NCI-H2171 treated with DMSO at 0.1 percent for 48 hours (cell line): ENCODE data around the gene AP5Z1.
A peak's percentile ranks its signal among the peaks of the same experiment; 100 is the strongest.

ENCODE experiments used
- DNase-seq: peaks from one replicate; lab custom pipeline; 2025; lab: John Stamatoyannopoulos, UW

AP5Z1 gene

DNA sequence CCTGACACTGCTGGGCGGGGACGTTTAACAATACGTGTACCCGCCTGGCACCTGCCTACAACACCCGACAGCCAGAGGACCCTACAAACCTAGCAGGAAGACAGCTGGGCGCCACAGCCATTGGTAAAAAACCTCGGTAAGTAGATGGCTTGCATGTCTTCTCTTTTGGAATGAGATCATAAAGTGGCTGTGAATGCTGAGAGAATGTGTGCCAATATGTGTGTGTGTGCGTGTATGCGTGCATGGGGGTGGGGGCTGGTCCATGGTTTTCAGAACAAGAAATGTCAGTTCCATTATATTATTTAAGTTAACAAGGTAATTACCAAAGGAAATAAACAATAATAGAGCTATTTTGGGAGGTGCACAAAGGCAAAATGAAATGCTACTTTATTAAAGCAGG lies 47.3 kb downstream of the AP5Z1 start:
- no peak for DNase-seq

DNA sequence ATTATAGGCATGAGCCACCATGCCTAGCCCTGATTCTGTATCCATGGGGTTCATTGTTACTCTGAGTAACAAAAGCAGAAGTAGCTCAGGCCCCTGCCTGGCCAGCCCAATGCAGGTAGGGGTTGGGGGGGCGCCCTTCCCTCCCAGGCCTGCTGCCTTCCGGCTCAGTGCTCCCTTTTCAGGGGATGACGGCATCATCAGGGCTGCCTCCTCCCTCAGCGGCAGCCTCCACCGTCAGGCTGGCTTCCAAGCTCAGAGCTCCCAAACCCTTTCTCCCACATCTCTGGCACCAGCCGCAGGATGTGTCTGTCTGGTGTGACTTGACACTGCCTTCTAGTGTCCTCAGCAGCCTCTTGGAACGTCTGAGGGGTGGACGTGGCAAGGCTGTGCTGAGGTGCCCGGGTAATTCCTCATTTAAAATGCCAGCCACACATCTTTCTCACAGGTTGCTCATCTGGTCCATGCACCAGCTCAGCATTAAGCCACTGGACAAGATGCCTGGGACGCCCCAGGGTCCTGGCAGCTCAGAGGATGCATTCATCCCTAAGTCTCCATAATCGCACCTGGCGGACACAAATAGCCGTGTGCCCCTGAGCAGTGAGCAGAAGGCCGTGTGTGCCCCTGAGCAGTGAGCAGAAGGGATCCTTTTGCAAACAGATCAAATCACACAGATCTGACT lies 48.2 kb downstream of the AP5Z1 start:
- no peak for DNase-seq

GRCh38 chr7:4824120-4824775 lies 48.8 kb downstream of the AP5Z1 start:
- no peak for DNase-seq

DNA sequence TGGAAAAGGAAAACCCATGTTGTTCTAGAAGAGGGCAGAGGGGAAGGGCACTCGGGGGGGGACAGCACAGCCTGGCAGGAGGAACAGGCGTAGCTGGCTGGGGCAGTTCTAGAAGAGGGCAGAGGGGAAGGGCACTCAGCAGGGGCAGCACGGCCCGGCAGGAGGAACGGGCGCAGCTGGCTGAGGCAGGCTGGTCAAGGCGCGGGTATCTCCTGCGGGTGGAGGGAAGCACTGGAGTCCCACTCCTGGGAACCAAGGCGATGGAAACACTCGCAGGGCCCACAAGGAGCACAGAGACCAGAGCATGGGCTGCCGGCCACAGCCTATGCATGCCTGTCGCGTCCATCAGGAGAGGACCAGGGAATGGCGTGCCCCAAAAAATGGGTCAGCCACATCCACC lies 49.7 kb downstream of the AP5Z1 start:
- no peak for DNase-seq

DNA sequence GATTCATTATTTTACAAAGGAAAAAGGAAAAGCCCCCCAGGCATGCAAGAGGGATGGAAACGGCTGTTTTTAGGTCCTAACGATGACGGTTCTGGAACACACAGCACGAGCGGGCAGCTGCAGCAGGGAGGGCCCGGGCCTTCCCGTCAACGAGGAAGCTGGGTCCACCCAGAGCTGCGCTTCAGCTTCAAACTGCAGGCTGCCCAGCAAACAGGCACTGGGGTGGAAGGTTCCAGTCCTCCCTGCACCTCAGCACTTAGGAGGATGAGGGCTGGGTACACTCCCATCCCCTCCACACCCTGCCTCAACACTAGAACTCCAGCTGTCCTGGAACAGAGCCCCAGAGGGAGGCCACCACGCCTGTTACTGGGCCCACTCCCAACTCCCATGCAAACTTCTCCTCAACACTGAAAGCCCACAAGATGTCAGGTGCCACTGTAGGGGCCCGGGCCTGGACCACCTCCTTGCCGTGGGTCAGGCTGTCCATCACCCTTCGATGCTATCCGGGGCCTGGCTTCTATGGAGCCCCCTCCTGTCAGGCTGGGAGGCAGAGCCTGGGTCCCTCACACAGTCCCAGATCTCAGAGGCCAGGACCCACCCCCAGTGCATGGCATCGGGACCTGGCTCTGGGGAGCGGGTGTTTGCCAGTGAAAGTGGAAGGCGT lies 53.4 kb downstream of the AP5Z1 start:
- DNase-seq: no peak

DNA sequence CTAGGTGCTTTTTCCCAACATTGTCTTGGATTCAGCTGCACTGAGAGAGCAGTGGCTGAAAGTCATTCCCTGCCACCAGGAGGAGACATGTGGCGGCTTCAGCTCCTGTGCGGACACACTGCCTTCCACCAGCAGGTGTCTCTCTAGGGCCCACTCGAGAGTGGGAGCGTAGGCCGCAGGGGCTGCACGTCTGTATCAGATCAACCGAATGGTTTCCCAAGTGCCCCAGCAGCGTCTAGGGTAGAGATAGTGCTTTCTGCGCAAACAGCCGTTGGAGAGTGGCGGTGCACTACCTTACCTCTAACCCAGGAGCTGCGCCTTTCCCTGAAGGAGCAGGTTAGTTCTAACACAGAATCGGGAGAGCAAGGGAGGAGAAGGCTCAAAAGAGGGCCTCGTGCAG lies 54.8 kb downstream of the AP5Z1 start:
- peak; percentile 38 for DNase-seq

GRCh38 chr7:4831723-4832495 lies 56.5 kb downstream of the AP5Z1 start:
- DNase-seq: no peak

GRCh38 chr7:4832711-4833110 lies 57.3 kb downstream of the AP5Z1 start:
- no peak for DNase-seq

- no peak for DNase-seq
These were observed 57.8 kb downstream of the AP5Z1 start for GRCh38 chr7:4833176-4833575.

DNA sequence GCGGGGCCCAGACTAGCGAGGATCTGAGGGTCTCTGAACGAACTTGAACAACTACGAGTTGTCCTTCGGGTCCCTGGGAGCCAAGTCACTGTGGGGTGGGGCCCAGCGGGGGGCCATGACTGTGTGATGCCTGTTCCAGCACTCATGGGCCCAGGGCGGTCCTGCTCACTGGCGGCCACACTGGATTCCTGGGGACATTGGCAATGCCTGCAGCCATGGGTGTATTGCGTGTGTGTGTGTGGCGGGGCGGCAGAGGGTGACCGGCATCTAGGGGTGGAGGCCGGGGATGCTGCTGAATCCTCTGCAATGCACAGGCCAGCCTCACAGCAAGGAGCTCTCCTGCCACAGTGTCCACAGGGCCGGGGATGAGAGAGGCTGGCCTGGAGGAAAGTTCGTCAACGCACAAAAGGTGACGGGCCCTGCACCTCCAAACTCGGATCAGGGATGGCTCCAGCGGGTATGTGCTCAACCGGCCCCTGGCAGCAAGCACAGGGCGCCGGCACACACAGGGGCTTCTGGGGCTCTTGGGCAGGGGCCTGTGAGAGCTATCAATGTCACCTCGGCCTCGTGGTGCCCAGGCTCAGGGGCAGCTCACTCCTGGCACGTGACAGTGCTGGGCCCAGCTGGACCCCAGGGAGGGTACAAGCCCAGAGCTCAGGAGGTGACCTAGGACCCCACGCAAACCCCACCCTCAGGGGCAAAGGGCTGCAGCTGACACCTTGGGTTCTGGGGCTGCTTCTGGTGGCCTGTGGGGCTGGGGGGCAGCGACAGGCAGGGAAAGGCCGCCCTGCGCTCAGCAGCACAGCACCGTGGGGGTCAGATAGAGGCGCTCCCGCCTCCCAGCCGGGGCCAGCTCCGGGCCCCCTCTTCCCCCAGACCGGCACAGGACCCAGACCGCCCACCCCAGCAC lies 58.5 kb downstream of the AP5Z1 start:
- DNase-seq: no peak

DNA sequence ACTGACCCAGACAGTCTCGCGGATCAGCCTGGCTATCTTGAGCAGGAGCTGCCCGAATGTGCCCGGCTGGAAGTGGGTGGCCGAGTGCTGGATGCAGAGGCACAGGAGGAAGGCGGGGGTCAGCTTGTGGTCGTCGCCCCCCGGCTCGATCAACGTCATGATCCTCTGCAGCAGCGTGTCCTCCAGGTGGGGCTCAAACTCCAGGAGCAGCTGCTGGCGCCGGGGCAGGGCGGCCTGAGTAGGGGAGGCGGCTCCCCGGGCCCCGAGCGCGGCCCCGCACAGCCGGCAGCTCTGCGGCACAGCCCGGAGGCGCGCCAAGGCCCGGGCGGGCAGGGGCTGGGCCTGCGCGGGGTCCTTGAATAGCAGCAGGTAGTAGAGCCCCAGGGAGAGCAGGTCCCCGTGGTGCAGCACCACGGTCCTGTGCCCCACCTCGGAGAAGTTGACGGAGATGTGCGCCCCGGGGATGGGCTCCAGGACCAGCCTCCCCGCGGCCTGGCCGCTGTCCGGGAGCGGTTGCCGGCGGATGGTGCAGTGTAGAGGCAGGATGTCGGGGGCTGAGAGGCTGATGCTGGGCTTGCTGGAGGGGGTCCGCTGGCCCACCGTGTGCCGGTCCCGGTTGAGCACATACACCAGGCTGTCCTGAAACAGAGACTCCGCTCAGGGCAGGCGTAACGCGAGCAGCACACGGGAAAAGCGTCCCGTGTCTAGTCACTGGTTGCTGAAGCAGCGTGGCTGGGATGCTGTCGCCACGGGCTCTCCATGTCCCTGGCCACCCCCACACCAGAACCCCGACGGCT lies 59.4 kb downstream of the AP5Z1 start:
- no peak for DNase-seq

- DNase-seq: no peak
These were observed 60.2 kb downstream of the AP5Z1 start for GRCh38 chr7:4835398-4836205.

DNA sequence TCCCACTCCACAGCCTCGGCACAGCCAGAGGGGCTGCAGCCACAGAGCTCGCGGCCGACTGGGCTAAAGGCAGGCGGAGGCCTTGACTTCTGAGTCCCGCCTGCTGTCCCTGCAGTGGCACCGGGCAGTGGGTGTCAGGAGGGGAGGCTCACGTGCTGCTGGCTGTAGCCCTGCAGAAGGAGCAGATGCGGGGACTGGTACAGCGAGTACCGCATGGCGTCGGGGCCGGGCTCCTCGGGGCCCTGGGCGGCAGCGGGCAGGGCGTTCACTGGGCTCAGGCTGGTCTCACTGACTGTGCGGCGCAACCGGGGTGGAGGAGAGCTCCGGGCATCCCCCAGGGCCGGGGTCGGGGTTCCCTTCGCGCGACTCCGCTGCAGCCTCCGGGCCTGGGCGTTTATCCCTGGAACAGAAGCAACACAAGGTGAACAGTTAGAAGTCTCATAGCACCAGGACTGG lies 60.8 kb downstream of the AP5Z1 start:
- no peak for DNase-seq

DNA sequence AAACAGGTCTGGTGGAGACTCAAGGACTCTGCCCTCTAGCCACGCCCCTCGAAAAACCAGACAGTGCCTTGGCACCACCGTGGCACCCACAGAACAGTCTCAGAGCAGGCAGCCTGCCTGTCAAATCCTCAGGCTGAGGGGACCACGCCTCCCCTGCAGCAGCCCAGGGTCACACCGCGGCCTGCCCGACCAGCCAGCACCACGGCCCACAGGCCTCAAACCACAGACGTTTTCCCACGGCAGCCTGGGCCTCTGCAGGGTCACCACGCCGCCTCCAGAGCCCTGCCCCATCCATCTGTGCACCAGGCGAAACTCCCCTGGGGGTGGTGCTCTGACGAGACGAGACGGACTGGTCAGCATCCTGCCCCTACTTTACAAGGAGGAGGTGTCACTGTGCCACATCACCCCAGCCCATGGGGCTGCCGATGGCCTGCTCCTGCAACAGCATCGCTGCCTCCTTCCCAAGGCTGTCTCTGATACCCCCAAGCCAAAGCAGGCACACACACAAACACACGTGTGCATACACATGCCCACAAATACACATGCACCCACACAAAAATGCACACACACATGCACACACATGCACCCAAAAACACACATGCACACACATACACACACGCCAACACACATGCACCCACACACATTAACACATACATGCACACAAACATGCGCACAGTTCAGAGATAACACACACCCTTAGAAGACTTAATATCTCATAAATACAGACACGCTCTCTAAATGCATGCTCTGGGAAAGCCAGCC lies 61.8 kb downstream of the AP5Z1 start:
- DNase-seq: no peak

GRCh38 chr7:4837803-4838625 lies 62.6 kb downstream of the AP5Z1 start:
- peak; percentile 69 for DNase-seq

DNA sequence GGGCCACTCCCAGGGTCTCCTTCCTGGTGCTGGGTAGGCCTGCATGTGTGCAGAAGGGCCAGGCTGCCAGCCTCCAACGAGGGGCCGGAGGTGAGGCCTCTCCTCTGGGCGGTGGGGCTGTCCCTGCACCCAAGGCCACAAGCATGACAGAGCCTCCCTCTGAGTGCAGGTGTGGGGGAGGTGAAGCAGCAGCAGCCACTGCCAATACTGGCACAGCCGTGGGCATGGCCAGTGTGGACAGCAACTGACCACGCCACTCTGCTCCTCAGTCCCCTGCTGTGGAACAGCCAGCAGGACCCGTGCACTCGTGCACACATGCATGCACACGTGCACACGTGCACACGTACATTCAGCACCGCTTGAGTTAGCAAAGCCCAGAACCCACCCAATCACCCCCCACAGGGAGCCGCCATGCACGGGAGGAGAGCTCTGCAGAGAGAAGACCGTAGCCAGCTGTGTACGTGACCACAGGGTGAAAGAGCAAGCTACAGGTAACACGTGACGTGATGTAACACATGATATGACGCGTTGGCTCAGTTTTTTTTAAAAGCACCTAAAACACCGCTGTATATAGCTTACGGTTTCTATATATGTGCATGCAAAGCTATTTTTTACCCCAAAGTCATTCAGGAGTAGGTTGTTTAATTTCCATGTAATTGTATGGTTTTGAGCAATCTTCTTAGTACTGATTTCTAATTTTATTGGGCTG lies 63.4 kb downstream of the AP5Z1 start:
- no peak for DNase-seq

DNA sequence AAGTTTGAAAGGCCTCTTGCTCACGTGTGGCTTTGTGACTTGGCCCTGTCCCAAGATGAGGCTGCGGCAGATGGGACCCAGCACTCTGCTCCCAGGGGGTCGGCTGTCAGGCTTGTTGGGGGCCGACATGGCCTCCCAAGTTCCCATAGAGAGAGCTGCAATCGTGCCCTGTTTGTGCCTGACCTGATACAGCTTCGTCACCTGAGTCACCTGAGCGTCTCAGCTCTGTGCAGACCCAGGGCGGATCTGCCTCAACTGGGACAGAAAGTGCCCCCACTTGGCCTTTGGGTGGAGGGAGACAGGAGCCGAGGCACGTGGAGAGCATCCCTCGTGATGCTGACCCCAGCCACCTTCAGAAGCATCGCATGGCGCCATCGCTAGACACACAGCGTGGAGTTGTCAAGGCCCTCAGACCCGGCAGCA lies 64.7 kb downstream of the AP5Z1 start:
- DNase-seq: peak; percentile 89
